Measurements from ENCODE around the gene ENTHD1.
"Not testable (repeated sequence)": the region's sequence is repeated elsewhere in the genome, so short reads cannot be mapped to it uniquely, and the experiment has no call there.

The ENTHD1 gene

GRCh38 chr22:39734866-39735265 is 158.7 kb downstream of the ENTHD1 start:
- DNase-seq (ENCODE audit: low read depth): no peak
- no peak for TF ChIP-seq MYC (IDR thresholded peaks at IDR 0.05; ENCODE audit: low read depth, low read length)
- TF ChIP-seq POLR2A (IDR thresholded peaks at IDR 0.05; ENCODE audit: extremely low read depth, insufficient read length): no peak
- H3K4me3 ChIP-seq (ENCODE audit: low read depth, low read length): no peak overlapping the region

GRCh38 chr22:39734046-39734445 is 159.5 kb downstream of the ENTHD1 start:
- DNase-seq (ENCODE audit: low read depth); H3K4me3 ChIP-seq (ENCODE audit: low read depth, low read length): not testable (repeated sequence)

GRCh38 chr22:39733191-39733590 is 160.4 kb downstream of the ENTHD1 start:
- H3K4me3 ChIP-seq (ENCODE audit: low read depth, low read length): no peak overlapping the region
- DNase-seq (ENCODE audit: low read depth): no peak
- no peak for TF ChIP-seq MYC (IDR thresholded peaks at IDR 0.05; ENCODE audit: low read depth, low read length)
- TF ChIP-seq POLR2A (IDR thresholded peaks at IDR 0.05; ENCODE audit: extremely low read depth, insufficient read length): no peak
- TF ChIP-seq CTCF (IDR thresholded peaks at IDR 0.05; ENCODE audit: low read depth, low read length): no peak
- TF ChIP-seq MAX (IDR thresholded peaks at IDR 0.05; ENCODE audit: low read depth, low read length): no peak

- DNase-seq (ENCODE audit: low read depth): no peak
- TF ChIP-seq MAX (IDR thresholded peaks at IDR 0.05; ENCODE audit: low read depth, low read length) (no peak), CTCF (IDR thresholded peaks at IDR 0.05; ENCODE audit: low read depth, low read length) (no peak), POLR2A (IDR thresholded peaks at IDR 0.05; ENCODE audit: extremely low read depth, insufficient read length) (no peak), MYC (IDR thresholded peaks at IDR 0.05; ENCODE audit: low read depth, low read length) (no peak)
- no peak overlapping the region for H3K4me3 ChIP-seq (ENCODE audit: low read depth, low read length)
Observed at GRCh38 chr22:39732625-39733024, 160.9 kb downstream of the ENTHD1 start.

- no peak for DNase-seq (ENCODE audit: low read depth)
- no peak overlapping the region for H3K4me3 ChIP-seq (ENCODE audit: low read depth, low read length)
- TF ChIP-seq MAX (IDR thresholded peaks at IDR 0.05; ENCODE audit: low read depth, low read length) (no peak), CTCF (IDR thresholded peaks at IDR 0.05; ENCODE audit: low read depth, low read length) (no peak), POLR2A (IDR thresholded peaks at IDR 0.05; ENCODE audit: extremely low read depth, insufficient read length) (no peak), MYC (IDR thresholded peaks at IDR 0.05; ENCODE audit: low read depth, low read length) (no peak)
Observed at GRCh38 chr22:39731881-39732555, 161.5 kb downstream of the ENTHD1 start.

GRCh38 chr22:39731481-39731880 is 162.1 kb downstream of the ENTHD1 start:
- no peak for DNase-seq (ENCODE audit: low read depth)
- TF ChIP-seq MAX (IDR thresholded peaks at IDR 0.05; ENCODE audit: low read depth, low read length) (no peak), CTCF (IDR thresholded peaks at IDR 0.05; ENCODE audit: low read depth, low read length) (no peak), MYC (IDR thresholded peaks at IDR 0.05; ENCODE audit: low read depth, low read length) (no peak), POLR2A (IDR thresholded peaks at IDR 0.05; ENCODE audit: extremely low read depth, insufficient read length) (no peak)
- H3K4me3 ChIP-seq (ENCODE audit: low read depth, low read length): no peak overlapping the region

Measured in NB4 (cell line).